HepG2 (cell line): ENCODE data around the gene TK2. TPM values are rescaled to one million over a fixed set of nuclear protein-coding genes. Genes with fewer than 3 reads are reported as not detected.

Experiments
- BORCS8-MEF2B ChIP-seq: sonication (generic); formaldehyde crosslinking; IDR thresholded peaks from 2 replicates; pipeline ENCODE4 v1.8.0; 2022; ENCODE audit warnings: mild to moderate bottlenecking, missing genetic modification reagents
- ELF4 ChIP-seq: sonication (generic); formaldehyde crosslinking; IDR thresholded peaks from 2 replicates; pipeline ENCODE4 v1.5.0; 2020; ENCODE audit warnings: missing genetic modification reagents, mild to moderate bottlenecking, moderate library complexity, borderline replicate concordance
- FOSL2 ChIP-seq: sonication (generic); formaldehyde crosslinking; IDR thresholded peaks from 2 replicates; pipeline ENCODE4 v1.4.0; 2020; ENCODE audit warnings: missing genetic modification reagents
- FOXA3 ChIP-seq: IDR thresholded peaks from 2 replicates; pipeline ENCODE4 v1.6.1; 2016; ENCODE audit warnings: missing genetic modification reagents, missing compliant biosample characterization
- GATAD2A ChIP-seq: IDR thresholded peaks from 2 replicates; pipeline ENCODE4 v1.6.1; 2016
- MAFF ChIP-seq: IDR thresholded peaks from 2 replicates; pipeline ENCODE4 v1.6.1; 2011; ENCODE audit warnings: low read depth, low read length, improper control_type of control experiment
- POLR2A ChIP-seq, 2 experiments: IDR thresholded peaks; 2 replicates each; pipeline ENCODE4 v1.6.1; 2011; ENCODE audit warnings: low read depth in 2 of 2, low read length in 2 of 2, mild to moderate bottlenecking in 1 of 2, moderate library complexity in 1 of 2; ENCODE audit not compliant: insufficient read depth in 1 of 2
- POLR2G ChIP-seq: fragments of 200-400 bp; formaldehyde crosslinking; IDR thresholded peaks from 2 replicates; pipeline ENCODE4 v1.6.1; 2018; ENCODE audit warnings: mild to moderate bottlenecking, low read depth, low read length, moderate library complexity
- SALL1 ChIP-seq: sonication (generic); formaldehyde crosslinking; IDR thresholded peaks from 2 replicates; pipeline ENCODE4 v1.8.0; 2022; ENCODE audit warnings: mild to moderate bottlenecking, missing genetic modification reagents
- SAP130 ChIP-seq: IDR thresholded peaks from 2 replicates; pipeline ENCODE4 v1.6.1; 2016; ENCODE audit warnings: low read depth
- SPEN ChIP-seq: sonication (generic); formaldehyde crosslinking; IDR thresholded peaks from 2 replicates; pipeline ENCODE4 v1.5.1; 2020; ENCODE audit warnings: low read depth, mild to moderate bottlenecking, missing genetic modification reagents
- TARDBP ChIP-seq: sonication (generic); formaldehyde crosslinking; IDR thresholded peaks from 2 replicates; pipeline ENCODE4 v1.8.0; 2022; ENCODE audit warnings: mild to moderate bottlenecking, missing genetic modification reagents
- TBX2 ChIP-seq: sonication (generic); formaldehyde crosslinking; IDR thresholded peaks from 2 replicates; pipeline ENCODE4 v1.5.0; 2020; ENCODE audit warnings: missing genetic modification reagents, mild to moderate bottlenecking, borderline replicate concordance
- ZNF644 ChIP-seq: IDR thresholded peaks from 2 replicates; pipeline ENCODE4 v1.6.1; 2016; ENCODE audit warnings: low read depth
- ZNF652 ChIP-seq: IDR thresholded peaks from 2 replicates; pipeline ENCODE4 v1.6.1; 2016; ENCODE audit warnings: low read depth, borderline replicate concordance
- ZNF709 ChIP-seq: sonication (generic); formaldehyde crosslinking; IDR thresholded peaks from 2 replicates; pipeline ENCODE4 v1.5.0; 2020; ENCODE audit warnings: mild to moderate bottlenecking, missing genetic modification reagents
- ZNF772 ChIP-seq: sonication (generic); formaldehyde crosslinking; IDR thresholded peaks from 2 replicates; pipeline ENCODE4 v1.5.0; 2020; ENCODE audit warnings: mild to moderate bottlenecking, missing genetic modification reagents
- ZNF788 ChIP-seq: sonication (generic); formaldehyde crosslinking; IDR thresholded peaks from 2 replicates; pipeline ENCODE4 v1.5.0; 2020; ENCODE audit warnings: mild to moderate bottlenecking, missing genetic modification reagents, borderline replicate concordance
- polyA plus RNA-seq, 8 experiments: library from polyadenylated mRNA; depleted of rRNA in 3 of 8; stranded (reverse) in 7 of 8; unstranded in 1 of 8; fragments of >200 nt; fragmentation: Illumina TruSeq in 4 of 8; extraction: Trizol in 4 of 8; gene quantifications; 2 replicates each; pipeline versions ENCODE4 v1.2.1 to v1.2.3, GENCODE V29; 2011 to 2016; ENCODE audit warnings: low read depth in 4 of 8, missing spikeins in 1 of 8, mixed read lengths in 1 of 8; ENCODE audit not compliant: insufficient read depth in 1 of 8
- total RNA-seq, 5 experiments: library from RNA; depleted of rRNA; stranded (reverse); fragments of >200 nt; fragmentation: Illumina TruSeq; extraction: Trizol; gene quantifications; 2 replicates each; pipeline ENCODE4 v1.2.3, GENCODE V29; 2016; ENCODE audit warnings: low read depth in 1 of 5
- TF ChIP-seq, protein P1 (sequence below), 2 experiments: fragments of 450-650 bp in 1 of 2; sonication (generic) in 1 of 2; formaldehyde crosslinking; IDR thresholded peaks; 2 replicates each; pipeline versions ENCODE4 v1.5.0 to v1.8.0; 2020 to 2022; ENCODE audit warnings: mild to moderate bottlenecking in 1 of 2, missing genetic modification reagents in 1 of 2
- TF ChIP-seq, protein P2 (sequence below), 2 experiments: sonication (generic) in 1 of 2; formaldehyde crosslinking in 1 of 2; IDR thresholded peaks; 2 replicates each; pipeline versions ENCODE4 v1.4.0 to v1.6.1; 2018 to 2020; ENCODE audit warnings: missing genetic modification reagents in 2 of 2, borderline replicate concordance in 1 of 2, low read depth in 1 of 2, mild to moderate bottlenecking in 1 of 2, missing biosample characterization in 1 of 2
- TF ChIP-seq, protein P3 (sequence below): IDR thresholded peaks from 2 replicates; pipeline ENCODE4 v1.6.1; 2012; ENCODE audit warnings: inconsistent platforms
- TF ChIP-seq, protein P4 (sequence below): IDR thresholded peaks from 2 replicates; pipeline ENCODE4 v1.4.0; 2020; ENCODE audit warnings: mild to moderate bottlenecking, missing genetic modification reagents
- TF ChIP-seq, protein P5 (sequence below): IDR thresholded peaks from 2 replicates; pipeline ENCODE4 v1.6.1; 2016; ENCODE audit warnings: missing compliant biosample characterization, missing genetic modification reagents, borderline replicate concordance

TK2 gene
- total and polyA plus RNA-seq, 2 of the 13 experiments (the other 11 are each of a cell fraction or from before 2014, with no cell fraction given): 18.7 to 21.0 TPM

DNA sequence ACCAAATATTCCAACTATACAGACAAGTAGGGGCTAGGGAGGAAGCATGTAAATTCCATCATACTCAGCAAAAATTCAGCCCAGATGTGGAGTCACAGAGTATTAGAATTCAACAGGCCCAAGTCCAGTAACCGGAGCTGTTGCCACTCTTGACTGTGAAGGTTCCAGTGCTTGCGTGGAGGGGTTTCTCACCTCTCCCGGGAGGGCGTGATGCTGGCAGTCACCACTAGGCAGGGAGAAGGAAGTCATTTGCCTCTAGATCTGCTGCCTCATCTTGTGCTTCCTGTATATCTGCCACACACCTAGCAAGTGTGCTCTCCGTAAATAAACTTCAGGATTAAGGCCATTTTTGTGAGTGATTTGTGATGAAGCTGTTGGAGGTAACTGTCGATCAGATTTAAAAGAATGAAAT lies 1.4 kb upstream of the TK2 start (continued):
- TF ChIP-seq SAP130 (peak; percentile 70), TARDBP (CRISPR knock-in tag) (peak; percentile 67), BORCS8-MEF2B (CRISPR knock-in tag) (0 out of 2 replicates have a peak, but pooled peaks have one; percentile 45), FOSL2 (CRISPR knock-in tag) (0 out of 2 replicates have a peak, but pooled peaks have one; percentile 13), ELF4 (no peak), ZNF644 (CRISPR knock-in tag) (peak; percentile 52; the same call in 1 of the 2 replicates), ZNF788 (CRISPR knock-in tag) (no peak; the same call in 1 of the 2 replicates), GATAD2A (CRISPR knock-in tag) (peak; percentile 48; the same call in 1 of the 2 replicates), TBX2 (CRISPR knock-in tag) (peak; percentile 42; the same call in 1 of the 2 replicates), POLR2G (peak; percentile 31; the same call in 1 of the 2 replicates), ZNF772 (CRISPR knock-in tag) (peak; percentile 60; the same call in 1 of the 2 replicates), ZNF709 (CRISPR knock-in tag) (peak; percentile 94; the same call in 1 of the 2 replicates), ZNF652 (CRISPR knock-in tag) (peak; percentile 5; the same call in 1 of the 2 replicates), MAFF (peak; percentile 98), SALL1 (0 out of 2 replicates have a peak, but pooled peaks have one; percentile 16), POLR2A (IDR thresholded peaks at IDR 0.05; ENCODE audit: insufficient read depth in 1 of 2, low read depth in 2 of 2, low read length in 2 of 2) (peak; percentile 52 to 54; a peak in 3 of 4 replicates), SPEN (peak; percentile 50), FOXA3 (CRISPR knock-in tag) (0 out of 2 replicates have a peak, but pooled peaks have one; percentile 7)
- TF ChIP-seq, protein P1, sequence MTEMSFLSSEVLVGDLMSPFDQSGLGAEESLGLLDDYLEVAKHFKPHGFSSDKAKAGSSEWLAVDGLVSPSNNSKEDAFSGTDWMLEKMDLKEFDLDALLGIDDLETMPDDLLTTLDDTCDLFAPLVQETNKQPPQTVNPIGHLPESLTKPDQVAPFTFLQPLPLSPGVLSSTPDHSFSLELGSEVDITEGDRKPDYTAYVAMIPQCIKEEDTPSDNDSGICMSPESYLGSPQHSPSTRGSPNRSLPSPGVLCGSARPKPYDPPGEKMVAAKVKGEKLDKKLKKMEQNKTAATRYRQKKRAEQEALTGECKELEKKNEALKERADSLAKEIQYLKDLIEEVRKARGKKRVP (CRISPR knock-in tag; IDR thresholded peaks at IDR 0.05): 0 out of 4 replicates have a peak, but pooled peaks of 1 of the 2 experiments have one; percentile 28
- TF ChIP-seq, protein P2, sequence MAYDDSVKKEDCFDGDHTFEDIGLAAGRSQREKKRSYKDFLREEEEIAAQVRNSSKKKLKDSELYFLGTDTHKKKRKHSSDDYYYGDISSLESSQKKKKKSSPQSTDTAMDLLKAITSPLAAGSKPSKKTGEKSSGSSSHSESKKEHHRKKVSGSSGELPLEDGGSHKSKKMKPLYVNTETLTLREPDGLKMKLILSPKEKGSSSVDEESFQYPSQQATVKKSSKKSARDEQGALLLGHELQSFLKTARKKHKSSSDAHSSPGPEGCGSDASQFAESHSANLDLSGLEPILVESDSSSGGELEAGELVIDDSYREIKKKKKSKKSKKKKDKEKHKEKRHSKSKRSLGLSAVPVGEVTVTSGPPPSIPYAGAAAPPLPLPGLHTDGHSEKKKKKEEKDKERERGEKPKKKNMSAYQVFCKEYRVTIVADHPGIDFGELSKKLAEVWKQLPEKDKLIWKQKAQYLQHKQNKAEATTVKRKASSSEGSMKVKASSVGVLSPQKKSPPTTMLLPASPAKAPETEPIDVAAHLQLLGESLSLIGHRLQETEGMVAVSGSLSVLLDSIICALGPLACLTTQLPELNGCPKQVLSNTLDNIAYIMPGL (CRISPR knock-in tag; IDR thresholded peaks at IDR 0.05; ENCODE audit: borderline replicate concordance in 1 of 2, low read depth in 1 of 2): peak in 1 of 2 experiments; percentile 55; a peak in 2 of 4 replicates
- TF ChIP-seq, protein P3, sequence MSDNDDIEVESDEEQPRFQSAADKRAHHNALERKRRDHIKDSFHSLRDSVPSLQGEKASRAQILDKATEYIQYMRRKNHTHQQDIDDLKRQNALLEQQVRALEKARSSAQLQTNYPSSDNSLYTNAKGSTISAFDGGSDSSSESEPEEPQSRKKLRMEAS: peak; percentile 55
- TF ChIP-seq, protein P4, sequence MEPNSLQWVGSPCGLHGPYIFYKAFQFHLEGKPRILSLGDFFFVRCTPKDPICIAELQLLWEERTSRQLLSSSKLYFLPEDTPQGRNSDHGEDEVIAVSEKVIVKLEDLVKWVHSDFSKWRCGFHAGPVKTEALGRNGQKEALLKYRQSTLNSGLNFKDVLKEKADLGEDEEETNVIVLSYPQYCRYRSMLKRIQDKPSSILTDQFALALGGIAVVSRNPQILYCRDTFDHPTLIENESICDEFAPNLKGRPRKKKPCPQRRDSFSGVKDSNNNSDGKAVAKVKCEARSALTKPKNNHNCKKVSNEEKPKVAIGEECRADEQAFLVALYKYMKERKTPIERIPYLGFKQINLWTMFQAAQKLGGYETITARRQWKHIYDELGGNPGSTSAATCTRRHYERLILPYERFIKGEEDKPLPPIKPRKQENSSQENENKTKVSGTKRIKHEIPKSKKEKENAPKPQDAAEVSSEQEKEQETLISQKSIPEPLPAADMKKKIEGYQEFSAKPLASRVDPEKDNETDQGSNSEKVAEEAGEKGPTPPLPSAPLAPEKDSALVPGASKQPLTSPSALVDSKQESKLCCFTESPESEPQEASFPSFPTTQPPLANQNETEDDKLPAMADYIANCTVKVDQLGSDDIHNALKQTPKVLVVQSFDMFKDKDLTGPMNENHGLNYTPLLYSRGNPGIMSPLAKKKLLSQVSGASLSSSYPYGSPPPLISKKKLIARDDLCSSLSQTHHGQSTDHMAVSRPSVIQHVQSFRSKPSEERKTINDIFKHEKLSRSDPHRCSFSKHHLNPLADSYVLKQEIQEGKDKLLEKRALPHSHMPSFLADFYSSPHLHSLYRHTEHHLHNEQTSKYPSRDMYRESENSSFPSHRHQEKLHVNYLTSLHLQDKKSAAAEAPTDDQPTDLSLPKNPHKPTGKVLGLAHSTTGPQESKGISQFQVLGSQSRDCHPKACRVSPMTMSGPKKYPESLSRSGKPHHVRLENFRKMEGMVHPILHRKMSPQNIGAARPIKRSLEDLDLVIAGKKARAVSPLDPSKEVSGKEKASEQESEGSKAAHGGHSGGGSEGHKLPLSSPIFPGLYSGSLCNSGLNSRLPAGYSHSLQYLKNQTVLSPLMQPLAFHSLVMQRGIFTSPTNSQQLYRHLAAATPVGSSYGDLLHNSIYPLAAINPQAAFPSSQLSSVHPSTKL (CRISPR knock-in tag): 0 out of 2 replicates have a peak, but pooled peaks have one; percentile 13
- TF ChIP-seq, protein P5, sequence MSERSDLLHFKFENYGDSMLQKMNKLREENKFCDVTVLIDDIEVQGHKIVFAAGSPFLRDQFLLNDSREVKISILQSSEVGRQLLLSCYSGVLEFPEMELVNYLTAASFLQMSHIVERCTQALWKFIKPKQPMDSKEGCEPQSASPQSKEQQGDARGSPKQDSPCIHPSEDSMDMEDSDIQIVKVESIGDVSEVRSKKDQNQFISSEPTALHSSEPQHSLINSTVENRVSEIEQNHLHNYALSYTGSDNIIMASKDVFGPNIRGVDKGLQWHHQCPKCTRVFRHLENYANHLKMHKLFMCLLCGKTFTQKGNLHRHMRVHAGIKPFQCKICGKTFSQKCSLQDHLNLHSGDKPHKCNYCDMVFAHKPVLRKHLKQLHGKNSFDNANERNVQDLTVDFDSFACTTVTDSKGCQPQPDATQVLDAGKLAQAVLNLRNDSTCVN (CRISPR knock-in tag): peak; percentile 50; the same call in 1 of the 2 replicates
